ENCODE measurements around the gene DNAJC4.

DNAJC4 gene

DNA sequence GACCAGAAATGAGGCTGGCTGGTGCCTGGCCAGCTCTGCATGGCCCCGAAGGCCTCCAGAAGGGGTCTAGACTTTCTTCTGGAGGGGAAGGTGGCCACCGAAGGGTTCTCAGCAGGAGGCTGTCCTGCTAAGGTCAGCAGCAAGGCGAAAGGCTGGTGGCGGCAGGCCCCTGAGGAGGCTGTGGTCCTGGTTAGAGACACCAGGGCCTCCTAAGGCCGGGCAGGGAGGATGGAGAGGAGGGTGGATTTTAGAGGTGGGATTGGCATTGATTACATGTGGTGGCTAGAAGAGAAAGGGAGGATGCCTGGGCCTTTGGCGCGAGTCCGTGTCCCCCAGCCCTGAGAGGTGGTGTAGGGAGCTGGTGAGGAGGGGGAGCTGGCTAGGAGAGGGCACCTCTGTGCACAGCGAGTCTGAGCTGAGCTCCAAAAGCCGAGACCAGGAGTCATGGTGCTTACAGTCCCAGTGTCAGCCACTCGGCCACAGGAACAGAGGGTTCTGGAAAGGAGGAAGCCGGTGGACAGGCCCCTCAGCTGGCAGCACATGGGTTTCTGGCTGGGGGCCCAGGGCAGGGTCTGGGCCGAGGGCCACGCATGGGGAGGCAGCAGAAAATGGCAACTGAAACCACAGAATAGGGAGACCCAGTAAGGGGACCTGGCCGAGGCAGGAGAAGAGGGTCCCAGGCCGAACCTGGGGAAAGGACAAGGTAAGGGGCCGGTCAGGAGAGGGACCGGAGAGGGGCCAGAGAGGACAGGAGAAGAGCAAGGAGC lies 21.4 kb upstream of the DNAJC4 start:
- no peak for DNase-seq
- H3K4me3 ChIP-seq (ENCODE audit: low read length) = no peak overlapping the region
- no peak overlapping the region for H3K27ac ChIP-seq (ENCODE audit: low read length)
- peaks cover 10% of the 10 kb centered on the region for H3K4me1 ChIP-seq (ENCODE audit: low read length)
- TF ChIP-seq EZH2phosphoT487 (IDR thresholded peaks at IDR 0.05; ENCODE audit: low read length) (no peak), CTCF (IDR thresholded peaks at IDR 0.05; ENCODE audit: low read length) (no peak), EZH2 (optimal IDR thresholded peaks at IDR 0.05; ENCODE audit: low read depth, low read length) (no peak)
- H3K27me3 ChIP-seq (replicated peaks; ENCODE audit: insufficient read depth, low read length) = no peaks in the 10 kb centered on the region
- no peaks in the 10 kb centered on the region for H3K9me2 ChIP-seq (replicated peaks; ENCODE audit: insufficient read depth, low read length)
- no peaks in the 10 kb centered on the region for H3K9me3 ChIP-seq (replicated peaks; ENCODE audit: insufficient read depth, low read length)
- H2AFZ ChIP-seq (ENCODE audit: low read length) = no peak overlapping the region
- no peaks in the 10 kb centered on the region; the same call in 1 of the 2 replicates for H3F3A ChIP-seq (ENCODE audit: insufficient read depth, low read length)
- peaks cover under 1% of the 10 kb centered on the region for H3K79me2 ChIP-seq (ENCODE audit: low read length)
- H3K9ac ChIP-seq (ENCODE audit: low read length) = no peak overlapping the region
- H4K20me1 ChIP-seq (ENCODE audit: insufficient read depth, low read length) = no peaks in the 10 kb centered on the region
- no peaks in the 10 kb centered on the region for H3K36me3 ChIP-seq (replicated peaks; ENCODE audit: insufficient read depth, low read length)
- no peak overlapping the region for H3K4me2 ChIP-seq (ENCODE audit: low read depth, low read length)

- Histone ChIP-seq H3K79me2 (ENCODE audit: low read length) (no peaks in the 10 kb centered on the region; the same call in 1 of the 2 replicates), H2AFZ (ENCODE audit: low read length) (no peak overlapping the region), H3K4me3 (ENCODE audit: low read length) (no peak overlapping the region), H3K9ac (ENCODE audit: low read length) (no peak overlapping the region), H3K9me3 (replicated peaks; ENCODE audit: insufficient read depth, low read length) (no peaks in the 10 kb centered on the region), H3K36me3 (replicated peaks; ENCODE audit: insufficient read depth, low read length) (no peaks in the 10 kb centered on the region), H3K27ac (ENCODE audit: low read length) (no peak overlapping the region), H3K4me2 (ENCODE audit: low read depth, low read length) (no peak overlapping the region), H3K4me1 (ENCODE audit: low read length) (peaks cover 10% of the 10 kb centered on the region), H3F3A (ENCODE audit: insufficient read depth, low read length) (no peaks in the 10 kb centered on the region; the same call in 1 of the 2 replicates), H3K9me2 (replicated peaks; ENCODE audit: insufficient read depth, low read length) (no peaks in the 10 kb centered on the region), H3K27me3 (replicated peaks; ENCODE audit: insufficient read depth, low read length) (no peaks in the 10 kb centered on the region), H4K20me1 (ENCODE audit: insufficient read depth, low read length) (no peaks in the 10 kb centered on the region)
- TF ChIP-seq EZH2 (optimal IDR thresholded peaks at IDR 0.05; ENCODE audit: low read depth, low read length) (no peak), EZH2phosphoT487 (IDR thresholded peaks at IDR 0.05; ENCODE audit: low read length) (no peak), CTCF (IDR thresholded peaks at IDR 0.05; ENCODE audit: low read length) (no peak)
- DNase-seq = no peak
These were observed 20.8 kb upstream of the DNAJC4 start for GRCh38 chr11:64209563-64209843.

DNA sequence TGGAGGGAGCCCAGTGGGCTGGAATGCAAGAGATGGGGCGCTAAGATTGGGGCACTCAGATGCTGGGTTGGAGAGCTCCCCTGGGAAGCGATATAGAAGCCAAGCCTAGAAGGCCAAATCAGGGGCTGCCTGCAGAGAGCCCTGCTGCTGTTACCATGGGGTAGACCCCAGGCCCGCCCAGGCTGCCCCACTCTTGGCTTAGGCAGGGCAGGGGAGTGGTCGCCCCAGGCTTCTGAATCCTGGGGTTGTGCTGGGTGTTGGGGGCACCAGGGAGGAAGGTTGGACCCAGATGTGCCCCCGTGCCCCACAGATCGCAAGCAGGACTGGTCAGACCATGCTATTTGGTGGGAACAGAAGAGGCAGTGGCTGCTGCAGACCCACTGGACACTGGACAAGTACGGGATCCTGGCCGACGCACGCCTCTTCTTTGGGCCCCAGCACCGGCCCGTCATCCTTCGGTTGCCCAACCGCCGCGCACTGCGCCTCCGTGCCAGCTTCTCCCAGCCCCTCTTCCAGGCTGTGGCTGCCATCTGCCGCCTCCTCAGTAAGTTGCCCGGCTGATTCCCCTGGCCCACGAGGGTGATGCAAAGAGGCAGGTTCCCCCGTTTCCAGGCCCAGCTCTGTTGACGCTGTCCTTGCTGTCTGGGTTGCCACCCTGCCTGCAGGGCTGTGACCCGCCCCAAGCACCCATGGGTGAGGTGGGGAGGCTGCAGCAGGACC lies 19.9 kb upstream of the DNAJC4 start:
- no peak for TF ChIP-seq CTCF (IDR thresholded peaks at IDR 0.05; ENCODE audit: low read length)
- no peak for TF ChIP-seq EZH2phosphoT487 (IDR thresholded peaks at IDR 0.05; ENCODE audit: low read length)
- no peak for TF ChIP-seq EZH2 (optimal IDR thresholded peaks at IDR 0.05; ENCODE audit: low read depth, low read length)
- H2AFZ ChIP-seq (ENCODE audit: low read length) = no peak overlapping the region
- no peak for DNase-seq
- no peak overlapping the region for H3K27ac ChIP-seq (ENCODE audit: low read length)
- H3K27me3 ChIP-seq (replicated peaks; ENCODE audit: insufficient read depth, low read length) = no peaks in the 10 kb centered on the region
- no peaks in the 10 kb centered on the region for H4K20me1 ChIP-seq (ENCODE audit: insufficient read depth, low read length)
- H3K9me2 ChIP-seq (replicated peaks; ENCODE audit: insufficient read depth, low read length) = no peaks in the 10 kb centered on the region
- no peaks in the 10 kb centered on the region; the same call in 1 of the 2 replicates for H3F3A ChIP-seq (ENCODE audit: insufficient read depth, low read length)
- no peaks in the 10 kb centered on the region; the same call in 1 of the 2 replicates for H3K79me2 ChIP-seq (ENCODE audit: low read length)
- no peak overlapping the region for H3K4me3 ChIP-seq (ENCODE audit: low read length)
- no peaks in the 10 kb centered on the region for H3K9me3 ChIP-seq (replicated peaks; ENCODE audit: insufficient read depth, low read length)
- H3K4me1 ChIP-seq (ENCODE audit: low read length) = peaks cover 8% of the 10 kb centered on the region
- no peak overlapping the region for H3K9ac ChIP-seq (ENCODE audit: low read length)
- no peak overlapping the region for H3K4me2 ChIP-seq (ENCODE audit: low read depth, low read length)
- H3K36me3 ChIP-seq (replicated peaks; ENCODE audit: insufficient read depth, low read length) = no peaks in the 10 kb centered on the region
